Lower leg skin (tissue), 3 donors: Measurements from ENCODE around the gene TRIM31.

Source experiments
- CTCF ChIP-seq, 3 donors: fragments of 450-650 bp; IDR thresholded peaks; one replicate each; pipeline ENCODE4 v1.5.1; 2016; ENCODE audit warnings: antibody characterized with exemption in 3 of 3, mild to moderate bottlenecking in 3 of 3, moderate library complexity in 2 of 3
- POLR2A ChIP-seq, 2 donors: fragments of 450-650 bp; IDR thresholded peaks; one replicate each; pipeline ENCODE4 v1.6.1; 2016 to 2017; ENCODE audit warnings: antibody characterized with exemption in 2 of 2, mild to moderate bottlenecking in 1 of 2, moderate library complexity in 1 of 2

DNA sequence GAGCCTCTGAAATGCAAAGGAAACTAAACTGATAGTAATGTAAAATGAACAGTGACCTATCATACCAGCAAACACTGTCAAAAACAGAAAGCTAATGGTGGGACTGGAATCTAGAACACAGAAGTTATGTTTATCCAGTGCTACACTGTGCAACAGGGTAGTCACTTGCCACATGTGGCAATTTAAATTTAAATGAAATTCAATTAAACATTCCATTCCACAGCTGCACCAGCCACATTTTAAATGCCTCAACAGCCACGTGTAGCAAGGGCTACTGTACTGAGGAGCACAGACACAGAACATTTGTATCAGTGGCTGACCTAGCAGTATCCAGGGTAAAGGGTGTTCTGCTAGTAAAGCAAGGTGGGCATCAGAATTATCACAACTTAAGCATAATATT, 57.4 kb downstream of the TRIM31 start:
- no peak for TF ChIP-seq CTCF (IDR thresholded peaks at IDR 0.05)
- no peak for TF ChIP-seq POLR2A (IDR thresholded peaks at IDR 0.05)
